Stimulated activated naive CD8-positive, alpha-beta T cell treated with anti-CD3 and anti-CD28 coated beads, Interleukin-15, Interleukin-2, amounts not matched to agents 100 U/mL and 50 U/mL, for 24 hours (primary cell): ENCODE data around the gene SLC38A10.

Experiments
- ATAC-seq: fragments of 150-1000 bp; cut with Tn5 transposase; one replicate; pipeline ENCODE4 v1.10.0; 2021
- DNase-seq: peaks from one replicate; pipeline ENCODE4 v3.0.0; 2021

Gene SLC38A10

GRCh38 chr17:81298991-81299738 is 4.1 kb upstream of the SLC38A10 start:
- DNase-seq (no peak), ATAC-seq (no peak)

DNA sequence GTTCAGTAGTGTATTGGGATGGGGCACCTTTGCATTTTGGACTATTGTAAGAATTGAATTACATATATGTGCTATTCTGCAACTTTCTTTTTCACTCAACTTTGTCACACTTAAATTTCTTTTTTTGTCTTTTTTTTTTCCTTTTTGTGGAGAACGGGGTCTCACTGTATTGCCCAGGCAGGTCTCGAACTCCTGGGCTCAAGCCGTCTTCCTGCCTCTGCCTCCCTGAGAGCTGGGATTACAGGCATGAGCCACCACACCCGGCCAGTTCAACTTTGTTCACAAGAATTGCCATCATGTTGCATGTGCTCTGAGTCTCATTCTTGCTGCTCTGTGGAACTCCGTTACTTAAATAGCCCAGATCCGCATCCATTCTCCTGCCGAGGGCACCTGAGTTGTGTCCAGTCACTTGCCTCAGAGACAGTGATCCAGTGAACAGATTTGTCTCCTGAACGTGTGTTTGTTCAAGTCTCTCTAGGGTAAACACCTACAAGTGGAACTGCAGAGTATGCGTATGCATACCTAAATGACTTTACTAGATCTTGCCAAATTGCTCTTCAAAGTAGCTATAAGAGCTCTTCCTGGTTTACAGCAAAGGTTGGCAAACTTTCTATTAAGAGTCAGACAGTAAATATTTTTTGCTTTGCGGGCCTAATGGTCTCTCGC is 3.4 kb upstream of the SLC38A10 start:
- DNase-seq (no peak), ATAC-seq (no peak)

DNA sequence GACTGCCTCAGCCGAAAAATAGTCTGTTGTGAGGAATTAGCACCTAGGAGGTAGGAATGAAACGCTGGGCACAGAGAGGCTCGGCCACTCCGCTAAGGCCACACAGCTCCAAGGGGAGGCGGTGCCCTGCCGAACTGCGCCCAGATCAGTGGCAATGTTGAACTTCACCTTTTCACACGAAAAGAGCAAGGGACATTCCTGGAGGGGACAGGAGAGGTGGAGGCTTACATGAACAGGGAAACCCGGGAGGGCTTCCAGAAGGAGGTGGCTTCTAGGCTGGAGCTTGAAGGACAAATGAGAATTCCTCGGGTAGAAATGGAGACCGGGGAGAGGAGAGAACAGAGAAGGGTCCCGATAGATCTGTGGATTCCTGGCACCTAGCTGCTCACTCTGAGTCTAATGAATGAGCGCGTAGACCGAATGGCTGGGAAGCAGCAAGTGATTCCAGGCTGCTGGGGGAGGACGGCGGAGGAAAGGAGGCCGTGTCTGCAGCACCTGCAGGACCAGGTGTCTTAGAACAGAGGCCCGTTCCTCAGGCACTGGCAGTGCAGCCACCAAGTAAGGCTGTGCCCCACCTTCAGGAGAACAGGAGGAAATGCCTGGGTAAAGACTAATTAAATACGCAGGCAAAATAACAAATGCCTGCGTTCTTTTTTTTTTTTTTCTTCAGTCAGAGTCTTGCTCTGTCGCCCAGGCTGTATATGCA is 722 bp upstream of the SLC38A10 start:
- DNase-seq, result peak; percentile 40

DNA sequence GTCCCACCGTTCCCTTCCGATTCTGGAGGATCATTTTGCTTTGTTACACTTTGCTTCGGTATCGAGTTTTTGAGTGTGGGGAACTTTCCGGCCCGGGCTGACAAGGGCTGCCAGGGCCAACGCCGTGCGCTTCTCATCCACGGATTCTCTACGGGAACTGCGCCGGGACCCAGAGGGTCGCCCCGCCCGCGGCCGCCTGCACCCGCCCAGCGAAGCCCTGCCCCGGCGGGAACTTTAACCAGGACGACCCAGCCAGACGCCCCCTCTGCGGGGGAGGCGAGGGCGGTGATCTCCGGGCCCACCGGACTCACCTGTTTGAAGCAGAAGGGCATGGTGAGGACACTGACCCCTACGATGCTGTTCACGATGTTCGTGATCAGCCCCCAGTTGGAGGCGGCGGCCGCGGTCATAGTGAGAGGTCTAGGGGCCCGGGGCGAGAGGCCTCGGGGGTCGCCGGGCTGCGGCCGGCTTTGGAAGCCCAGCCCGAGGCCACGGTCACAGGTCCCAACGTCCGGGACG is 536 bp downstream of the SLC38A10 start:
- ATAC-seq (no peak), DNase-seq (peak; percentile 38)

More for the DNA sequence above, 722 bp upstream of the SLC38A10 start:
- peak; percentile 19 for ATAC-seq

DNA sequence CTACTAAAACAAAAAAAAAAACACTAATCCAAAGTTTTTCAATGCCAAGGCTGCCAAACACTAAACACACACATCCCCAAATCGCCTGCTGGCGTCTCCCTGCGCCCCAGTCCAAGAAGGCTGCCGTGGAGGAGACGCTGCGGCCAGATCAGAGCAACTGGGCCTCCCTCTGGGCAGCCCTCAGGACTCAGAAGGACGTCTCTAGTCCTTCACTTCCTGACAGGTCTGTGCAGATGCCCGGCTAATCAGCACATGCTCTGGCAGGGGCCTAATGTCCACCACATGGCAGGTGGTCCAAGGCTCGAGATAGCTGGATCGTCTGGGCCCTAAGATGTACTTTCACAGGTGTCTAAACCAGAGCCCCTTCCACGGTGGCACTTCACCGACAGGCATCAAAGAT is 2.7 kb downstream of the SLC38A10 start:
- ATAC-seq, result no peak
- no peak for DNase-seq

DNA sequence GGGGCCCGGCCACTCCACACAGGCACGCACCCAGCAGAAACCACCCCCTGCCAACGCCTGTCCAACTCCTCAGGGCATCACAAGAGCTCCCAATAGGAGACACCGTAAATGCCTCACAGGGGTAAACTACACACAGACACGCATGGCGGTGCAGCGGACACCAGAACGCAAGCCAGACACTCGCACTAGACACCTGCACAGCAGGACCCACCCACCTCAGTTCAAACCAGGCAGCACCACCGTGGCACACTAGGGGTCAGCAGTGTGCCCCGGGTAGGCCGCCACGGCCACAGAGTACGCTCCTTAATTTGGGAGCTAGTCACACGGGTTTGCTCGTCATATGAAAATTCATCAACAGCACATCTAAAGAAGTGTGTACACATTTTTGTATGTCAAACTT is 3.4 kb downstream of the SLC38A10 start:
- DNase-seq, result peak; percentile 81
- ATAC-seq, result peak; percentile 73

DNA sequence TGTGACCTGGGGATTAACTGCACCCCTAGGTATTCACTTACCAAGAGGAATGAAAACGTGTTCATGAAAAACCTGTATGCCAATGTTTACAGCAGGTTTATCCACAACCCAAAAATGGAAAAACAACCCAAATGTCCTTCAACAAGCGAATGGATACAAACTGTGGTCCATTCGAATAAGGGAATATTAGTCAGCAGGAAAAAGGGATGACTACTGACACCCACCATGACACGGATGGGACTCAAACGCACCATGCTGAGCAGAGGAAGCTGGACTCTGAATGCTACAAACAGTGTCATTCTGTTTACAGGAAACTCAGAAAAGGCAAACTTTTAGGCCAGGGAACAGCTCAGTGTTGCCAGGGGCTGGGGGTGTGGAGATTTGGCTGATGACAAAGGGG is 4.9 kb downstream of the SLC38A10 start:
- no peak for ATAC-seq
- DNase-seq, result no peak

DNA sequence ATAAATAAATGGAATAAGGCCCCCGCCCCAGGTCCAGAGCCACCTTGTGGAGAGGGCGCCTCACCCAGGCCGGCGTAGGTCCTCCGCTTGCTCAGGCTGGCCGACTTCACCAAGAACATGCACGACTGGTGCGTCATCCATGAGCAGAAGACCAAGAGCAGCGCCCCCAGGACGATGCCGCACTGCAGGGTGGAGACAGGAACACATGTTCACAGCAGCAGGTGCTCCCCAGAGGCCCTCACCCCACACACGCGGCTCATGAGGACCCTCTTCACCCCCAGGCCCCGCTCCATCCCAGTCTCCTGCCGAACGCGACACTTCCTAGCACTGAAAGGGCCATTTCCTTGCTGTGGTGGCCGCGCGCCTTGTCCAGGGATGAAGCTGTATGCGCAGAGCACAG is 5.5 kb downstream of the SLC38A10 start:
- ATAC-seq (no peak), DNase-seq (no peak)

GRCh38 chr17:81288715-81289114 is 6.4 kb downstream of the SLC38A10 start:
- ATAC-seq (no peak), DNase-seq (no peak)

GRCh38 chr17:81287741-81288430 is 7.2 kb downstream of the SLC38A10 start:
- ATAC-seq (no peak), DNase-seq (no peak)

- DNase-seq (no peak), ATAC-seq (no peak)
Measured at GRCh38 chr17:81287152-81287551, 8.0 kb downstream of the SLC38A10 start.

DNA sequence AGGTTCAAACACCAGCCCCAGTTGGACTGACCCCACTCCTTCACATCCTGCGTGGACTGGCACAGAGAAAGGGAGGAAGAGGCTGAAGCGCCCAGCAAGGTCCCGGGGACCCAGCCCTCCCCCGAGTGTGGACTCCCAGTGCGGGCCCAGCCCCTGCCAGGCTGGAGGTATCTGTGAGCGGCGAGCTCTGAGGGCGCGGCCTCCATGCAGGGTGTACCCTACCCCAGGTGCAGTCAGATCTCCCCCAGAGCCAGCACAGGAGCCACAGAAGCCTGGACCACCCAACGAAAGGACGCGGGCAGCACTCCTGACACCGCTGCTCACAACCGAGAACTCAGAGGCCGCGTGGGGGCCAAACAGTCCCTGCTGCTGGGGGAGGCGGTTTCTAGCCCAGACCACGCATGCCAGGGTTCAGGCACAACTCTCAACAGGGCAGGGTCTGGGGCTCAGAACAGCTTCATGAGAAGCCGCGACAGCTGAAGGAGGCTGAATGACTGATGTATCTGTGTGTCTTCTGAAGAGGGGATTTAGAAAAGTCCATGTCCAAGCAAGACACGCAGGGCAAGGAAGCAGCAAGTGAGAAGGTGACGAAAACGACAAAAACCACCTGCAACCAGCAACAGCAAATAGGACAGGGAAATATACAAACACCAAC is 8.5 kb downstream of the SLC38A10 start:
- ATAC-seq, result no peak
- DNase-seq, result no peak

- no peak for ATAC-seq
Measured at GRCh38 chr17:81285894-81286293, 9.2 kb downstream of the SLC38A10 start.

GRCh38 chr17:81285179-81285878 is 9.8 kb downstream of the SLC38A10 start:
- peak; percentile 79 for DNase-seq
- peak; percentile 87 for ATAC-seq

More at GRCh38 chr17:81285894-81286293, 9.2 kb downstream of the SLC38A10 start:
- no peak for DNase-seq

- ATAC-seq (no peak), DNase-seq (no peak)
Measured at GRCh38 chr17:81282876-81283275, 12.2 kb downstream of the SLC38A10 start.

DNA sequence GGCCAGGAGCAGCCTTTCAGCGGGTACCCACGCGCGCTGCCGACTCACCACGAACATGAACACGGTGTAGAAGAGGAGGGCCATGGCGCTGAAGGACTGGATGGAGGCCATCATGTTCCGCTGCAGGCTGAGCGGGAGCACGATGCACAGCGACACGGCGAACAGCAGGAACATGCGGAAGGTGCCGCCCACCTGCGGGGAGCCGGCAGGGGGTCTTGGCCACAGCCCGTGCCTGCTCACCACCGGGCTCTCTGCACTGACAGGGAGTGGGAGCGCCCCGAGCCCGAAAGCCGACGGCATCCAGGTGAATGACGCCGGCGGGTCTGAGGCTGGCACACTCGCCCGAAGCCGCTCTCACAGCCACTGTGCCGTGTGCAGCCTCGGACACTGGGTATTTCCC is 13.0 kb downstream of the SLC38A10 start:
- DNase-seq (no peak), ATAC-seq (no peak)

GRCh38 chr17:81280571-81280970 is 14.5 kb downstream of the SLC38A10 start:
- DNase-seq (no peak), ATAC-seq (no peak)

GRCh38 chr17:81279278-81280275 is 15.5 kb downstream of the SLC38A10 start:
- ATAC-seq, result no peak

GRCh38 chr17:81278831-81279230 is 16.3 kb downstream of the SLC38A10 start:
- DNase-seq (no peak), ATAC-seq (no peak)

More at GRCh38 chr17:81279278-81280275, 15.5 kb downstream of the SLC38A10 start:
- no peak for DNase-seq
